ENCODE measurements around the gene LBR.

Gene LBR

DNA sequence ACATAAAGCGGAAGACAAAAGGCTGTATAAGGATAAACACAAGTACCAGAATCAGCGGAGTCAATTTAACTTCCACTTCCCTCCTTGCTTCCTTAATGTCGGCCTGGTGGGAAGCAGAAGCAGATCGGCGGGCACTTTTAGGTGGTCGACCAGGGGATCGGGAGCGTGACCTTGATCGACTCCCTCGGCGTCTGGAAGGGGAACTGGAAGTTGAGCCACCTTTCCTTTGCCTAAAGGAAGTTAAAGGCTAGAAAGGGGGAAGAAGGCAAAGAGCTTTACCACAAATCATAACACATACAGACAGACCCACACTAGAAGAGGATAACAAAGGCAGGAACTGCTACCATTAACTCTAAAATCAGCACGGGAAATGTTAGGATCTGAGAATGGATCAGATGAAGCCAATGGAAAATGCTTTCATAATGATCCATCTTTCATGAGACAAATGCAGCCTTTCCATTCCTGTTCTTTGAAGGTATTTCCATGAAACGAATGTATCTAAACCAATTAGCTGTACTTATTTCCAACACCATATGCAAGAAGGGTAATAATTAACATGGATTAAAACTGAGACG, 5.7 kb downstream of the LBR start:
- Histone ChIP-seq H3K9me3 (ENCODE audit: low read depth, low read length) (no peaks in the 10 kb centered on the region), H3K36me3 (ENCODE audit: insufficient read depth, low read length) (peaks cover 51% of the 10 kb centered on the region), H3K4me3 (no peak overlapping the region), H3K9ac (ENCODE audit: insufficient read length) (no peak overlapping the region), H3K27ac (peak overlapping the region; percentile 51; the same call in 1 of the 2 replicates)
- TF ChIP-seq POLR2AphosphoS5 (IDR thresholded peaks at IDR 0.05; ENCODE audit: borderline replicate concordance, low read depth, low read length): no peak
- no peak for DNase-seq (ENCODE audit: low read depth, low spot score)

DNA sequence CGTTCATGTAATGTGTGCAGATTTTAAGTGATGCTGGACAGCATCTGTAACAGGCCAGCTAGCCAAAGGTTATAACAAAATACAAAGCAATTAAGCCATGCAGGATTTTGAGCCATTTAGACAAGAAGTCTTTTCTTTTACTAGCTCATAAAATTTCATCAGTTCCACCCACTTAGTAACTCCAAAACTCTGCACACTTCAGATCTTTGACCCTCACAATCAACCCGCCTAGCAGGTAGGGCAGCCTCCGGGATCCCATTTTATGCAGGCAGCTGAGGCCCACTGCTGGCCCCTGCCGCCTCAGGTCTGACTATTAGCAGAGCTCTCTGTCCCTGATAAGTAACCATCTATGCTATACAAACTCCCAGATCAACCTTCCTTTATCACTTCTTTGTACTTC, 9.2 kb downstream of the LBR start:
- no peak overlapping the region for H3K27ac ChIP-seq
- no peak overlapping the region for H3K4me3 ChIP-seq
- H3K9ac ChIP-seq (ENCODE audit: insufficient read length): no peak overlapping the region
- peaks cover 81% of the 10 kb centered on the region for H3K36me3 ChIP-seq (ENCODE audit: insufficient read depth, low read length)
- H3K9me3 ChIP-seq (ENCODE audit: low read depth, low read length): no peaks in the 10 kb centered on the region
- TF ChIP-seq FOXP2 (optimal IDR thresholded peaks at IDR 0.05; ENCODE audit: control extremely low read depth, extremely low read length, insufficient read depth) (no peak), EZH2 (IDR thresholded peaks at IDR 0.05) (no peak), POLR2AphosphoS5 (IDR thresholded peaks at IDR 0.05; ENCODE audit: borderline replicate concordance, low read depth, low read length) (no peak)
- DNase-seq (ENCODE audit: low read depth, low spot score): no peak

DNA sequence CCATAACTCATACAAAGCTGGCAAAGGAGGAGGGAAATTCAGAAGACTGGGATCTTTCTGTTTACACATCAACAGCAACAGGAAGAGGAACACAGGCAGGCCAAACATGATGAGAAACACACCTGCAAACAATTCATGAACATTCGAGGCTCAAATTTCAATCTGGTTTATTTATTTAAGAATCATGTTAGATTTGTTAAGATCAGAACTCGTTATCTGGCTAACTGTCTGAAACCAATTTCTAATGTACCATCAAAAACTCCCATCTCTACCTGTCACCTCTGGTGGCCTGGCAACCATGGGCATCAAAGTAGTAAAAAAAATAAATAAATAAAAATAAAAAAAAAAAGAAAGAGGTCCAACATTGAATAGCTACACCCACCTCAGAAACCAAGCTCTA, 9.8 kb downstream of the LBR start:
- no peak overlapping the region for H3K9ac ChIP-seq (ENCODE audit: insufficient read length)
- no peak overlapping the region for H3K27ac ChIP-seq
- DNase-seq (ENCODE audit: low read depth, low spot score): no peak
- no peak overlapping the region for H3K4me3 ChIP-seq
- TF ChIP-seq EZH2 (IDR thresholded peaks at IDR 0.05) (no peak), POLR2AphosphoS5 (IDR thresholded peaks at IDR 0.05; ENCODE audit: borderline replicate concordance, low read depth, low read length) (no peak), FOXP2 (optimal IDR thresholded peaks at IDR 0.05; ENCODE audit: control extremely low read depth, extremely low read length, insufficient read depth) (no peak)
- H3K36me3 ChIP-seq (ENCODE audit: insufficient read depth, low read length): peaks cover 85% of the 10 kb centered on the region
- no peaks in the 10 kb centered on the region for H3K9me3 ChIP-seq (ENCODE audit: low read depth, low read length)

DNA sequence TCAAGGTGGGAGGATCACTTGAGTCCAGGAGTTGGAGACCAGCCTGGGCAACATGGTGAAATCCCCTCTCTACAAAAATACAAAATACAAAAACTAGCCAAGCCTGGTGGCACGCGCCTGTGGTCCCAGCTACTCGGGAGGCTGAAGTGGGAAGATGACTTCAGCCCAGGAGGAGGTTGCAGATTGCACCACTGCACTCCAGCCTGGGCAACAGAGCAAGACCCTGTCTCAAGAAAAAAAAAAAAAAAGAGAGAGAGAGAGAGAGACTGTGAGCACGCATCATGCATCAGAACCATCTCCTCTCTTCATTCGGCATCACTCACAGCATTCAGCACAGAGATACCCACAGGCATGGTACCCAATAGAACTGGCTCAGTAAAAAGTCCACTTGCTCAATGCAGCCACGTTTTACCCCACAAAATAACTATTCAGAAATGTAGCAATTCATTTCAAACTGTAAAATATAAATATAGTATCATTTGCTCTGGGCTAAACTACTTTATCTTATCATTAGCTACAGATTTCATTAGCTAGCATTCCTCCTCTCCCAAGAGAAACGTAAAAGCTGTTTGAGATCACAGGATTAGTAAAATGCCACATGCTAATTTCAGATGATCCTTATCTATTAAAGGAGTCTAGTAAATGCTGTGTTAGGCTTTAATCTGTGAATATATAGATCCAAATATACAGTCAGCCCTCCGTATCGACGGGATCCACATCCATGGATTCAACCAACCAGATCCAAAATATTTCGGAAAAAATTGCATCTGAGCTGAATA, 11.7 kb downstream of the LBR start:
- no peaks in the 10 kb centered on the region for H3K9me3 ChIP-seq (ENCODE audit: low read depth, low read length)
- no peak for TF ChIP-seq POLR2AphosphoS5 (IDR thresholded peaks at IDR 0.05; ENCODE audit: borderline replicate concordance, low read depth, low read length)
- no peak for TF ChIP-seq FOXP2 (optimal IDR thresholded peaks at IDR 0.05; ENCODE audit: control extremely low read depth, extremely low read length, insufficient read depth)
- TF ChIP-seq EZH2 (IDR thresholded peaks at IDR 0.05): no peak
- no peak for DNase-seq (ENCODE audit: low read depth, low spot score)
- H3K9ac ChIP-seq (ENCODE audit: insufficient read length): no peak overlapping the region
- 0 out of 2 replicates have a peak overlapping the region, but pooled peaks have one; percentile 38 for H3K27ac ChIP-seq
- peaks cover 86% of the 10 kb centered on the region for H3K36me3 ChIP-seq (ENCODE audit: insufficient read depth, low read length)
- H3K4me3 ChIP-seq: no peak overlapping the region

DNA sequence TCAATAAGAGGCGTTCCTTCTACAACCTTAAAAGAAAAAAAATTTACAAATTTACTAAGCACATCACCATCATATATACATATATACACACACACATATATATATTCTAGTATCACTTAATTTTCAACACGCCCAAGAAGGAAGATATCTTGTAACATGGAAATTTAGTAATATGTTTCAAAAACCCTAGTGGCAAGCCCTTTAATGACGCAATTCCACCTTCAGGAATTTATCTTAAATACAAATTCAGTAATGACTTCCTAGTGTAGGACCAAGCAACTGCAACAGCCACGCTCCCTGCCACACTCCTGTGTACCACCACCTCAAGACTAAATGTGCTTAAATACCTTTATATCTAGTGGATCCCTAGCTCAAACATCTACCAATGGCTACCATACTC, 12.5 kb downstream of the LBR start:
- no peak for DNase-seq (ENCODE audit: low read depth, low spot score)
- Histone ChIP-seq H3K4me3 (no peak overlapping the region), H3K9me3 (ENCODE audit: low read depth, low read length) (no peaks in the 10 kb centered on the region), H3K36me3 (ENCODE audit: insufficient read depth, low read length) (peaks cover 93% of the 10 kb centered on the region), H3K9ac (ENCODE audit: insufficient read length) (no peak overlapping the region), H3K27ac (no peak overlapping the region)
- no peak for TF ChIP-seq POLR2AphosphoS5 (IDR thresholded peaks at IDR 0.05; ENCODE audit: borderline replicate concordance, low read depth, low read length)
- no peak for TF ChIP-seq EZH2 (IDR thresholded peaks at IDR 0.05)
- TF ChIP-seq FOXP2 (optimal IDR thresholded peaks at IDR 0.05; ENCODE audit: control extremely low read depth, extremely low read length, insufficient read depth): no peak

DNA sequence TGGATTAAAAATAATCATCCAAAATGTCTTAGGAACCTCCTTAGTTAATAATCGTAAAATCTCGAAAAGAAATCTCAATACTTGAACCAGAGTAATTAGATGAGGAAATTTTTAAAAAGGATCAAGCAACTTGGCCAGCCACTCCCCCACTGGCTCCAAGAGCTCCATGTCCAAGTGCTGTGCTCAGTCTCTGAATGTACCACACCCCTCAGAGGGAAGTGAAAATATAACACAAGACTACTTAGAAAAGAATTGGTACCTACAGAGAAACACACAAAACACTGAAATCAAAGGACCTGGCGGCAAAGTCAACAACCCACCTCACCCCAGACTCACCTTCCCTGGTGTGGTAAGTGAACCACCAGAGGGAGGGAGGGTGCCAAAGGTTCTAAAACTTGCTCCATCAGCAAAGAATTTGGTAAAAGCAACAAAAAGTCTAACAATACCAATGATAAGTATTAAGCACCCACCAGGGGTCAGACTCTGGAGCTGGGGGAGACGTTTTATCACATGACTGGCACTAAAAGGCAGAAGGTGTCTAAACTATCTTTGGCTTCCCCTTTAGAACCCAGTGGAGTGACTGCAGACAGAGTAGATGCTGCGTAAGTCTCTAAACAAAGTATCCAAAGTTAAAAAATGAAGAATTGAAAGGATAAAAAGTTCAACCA, 14.0 kb downstream of the LBR start:
- no peak for TF ChIP-seq EZH2 (IDR thresholded peaks at IDR 0.05)
- TF ChIP-seq POLR2AphosphoS5 (IDR thresholded peaks at IDR 0.05; ENCODE audit: borderline replicate concordance, low read depth, low read length): no peak
- no peak for TF ChIP-seq FOXP2 (optimal IDR thresholded peaks at IDR 0.05; ENCODE audit: control extremely low read depth, extremely low read length, insufficient read depth)

DNA sequence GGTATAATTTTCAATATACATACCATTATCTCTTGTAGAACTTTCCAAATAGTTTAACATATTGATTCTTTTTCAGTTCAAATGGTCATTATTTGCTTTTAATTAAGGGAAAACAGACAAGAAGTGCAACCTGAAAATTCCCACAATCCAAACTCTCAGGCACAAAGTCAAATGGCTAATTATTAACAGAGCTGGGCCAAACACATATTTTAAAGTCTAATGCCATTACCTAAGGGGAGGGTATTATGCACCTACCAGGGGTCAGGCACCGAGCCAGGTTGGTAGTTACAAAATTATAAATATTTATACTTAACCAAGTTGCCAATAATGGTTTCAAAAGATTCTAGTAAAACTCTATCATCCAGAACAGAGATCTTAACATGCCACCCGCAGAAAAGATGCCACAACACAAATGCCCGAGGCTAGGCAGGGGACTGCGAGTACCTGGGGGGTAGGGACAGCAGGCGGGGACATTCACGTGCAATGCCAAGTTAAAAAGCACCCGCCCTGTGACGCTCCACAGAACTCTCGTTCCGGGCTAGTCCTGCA, 15.0 kb downstream of the LBR start:
- no peak for TF ChIP-seq FOXP2 (optimal IDR thresholded peaks at IDR 0.05; ENCODE audit: control extremely low read depth, extremely low read length, insufficient read depth)
- TF ChIP-seq EZH2 (IDR thresholded peaks at IDR 0.05): no peak
- no peak for TF ChIP-seq POLR2AphosphoS5 (IDR thresholded peaks at IDR 0.05; ENCODE audit: borderline replicate concordance, low read depth, low read length)
- no peak overlapping the region for H3K9ac ChIP-seq (ENCODE audit: insufficient read length)
- no peak overlapping the region for H3K4me3 ChIP-seq
- peaks cover 85% of the 10 kb centered on the region for H3K36me3 ChIP-seq (ENCODE audit: insufficient read depth, low read length)
- no peak for DNase-seq (ENCODE audit: low read depth, low spot score)
- H3K27ac ChIP-seq: no peak overlapping the region
- no peaks in the 10 kb centered on the region for H3K9me3 ChIP-seq (ENCODE audit: low read depth, low read length)

More for the DNA sequence above, 14.0 kb downstream of the LBR start:
- Histone ChIP-seq H3K36me3 (ENCODE audit: insufficient read depth, low read length) (peaks cover 89% of the 10 kb centered on the region), H3K27ac (no peak overlapping the region), H3K9me3 (ENCODE audit: low read depth, low read length) (no peaks in the 10 kb centered on the region), H3K9ac (ENCODE audit: insufficient read length) (no peak overlapping the region), H3K4me3 (no peak overlapping the region)
- no peak for DNase-seq (ENCODE audit: low read depth, low spot score)

DNA sequence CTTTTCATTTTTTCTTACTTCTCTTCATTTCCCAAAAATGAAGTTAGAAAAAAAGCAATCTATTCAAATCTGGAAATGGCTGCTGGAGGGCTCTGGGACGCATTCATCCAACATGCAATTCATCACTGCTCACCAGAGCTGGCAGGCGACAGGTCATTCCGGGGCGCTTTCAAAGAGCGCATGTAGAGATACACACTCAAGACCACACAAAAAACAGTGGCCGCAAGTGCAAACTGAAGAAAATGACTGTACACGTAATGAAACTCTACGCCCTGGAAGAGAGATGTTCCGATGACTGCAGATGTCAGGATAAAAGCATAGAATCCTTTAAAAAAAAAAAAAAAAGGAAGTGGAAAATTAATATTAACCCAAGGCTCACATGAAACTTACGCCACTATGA, 15.5 kb downstream of the LBR start:
- no peaks in the 10 kb centered on the region for H3K9me3 ChIP-seq (ENCODE audit: low read depth, low read length)
- no peak for DNase-seq (ENCODE audit: low read depth, low spot score)
- H3K27ac ChIP-seq: no peak overlapping the region
- peaks cover 85% of the 10 kb centered on the region for H3K36me3 ChIP-seq (ENCODE audit: insufficient read depth, low read length)
- TF ChIP-seq EZH2 (IDR thresholded peaks at IDR 0.05): no peak
- no peak for TF ChIP-seq POLR2AphosphoS5 (IDR thresholded peaks at IDR 0.05; ENCODE audit: borderline replicate concordance, low read depth, low read length)
- no peak for TF ChIP-seq FOXP2 (optimal IDR thresholded peaks at IDR 0.05; ENCODE audit: control extremely low read depth, extremely low read length, insufficient read depth)
- H3K9ac ChIP-seq (ENCODE audit: insufficient read length): no peak overlapping the region
- H3K4me3 ChIP-seq: no peak overlapping the region
